Gastroesophageal sphincter (tissue), 3 donors: ENCODE data around the gene NEURL1.

ENCODE experiments used
- POLR2A ChIP-seq, 2 donors: fragments of 450-650 bp; IDR thresholded peaks; one replicate each; pipeline ENCODE4 v1.6.1; 2017; ENCODE audit warnings: antibody characterized with exemption in 2 of 2, mild to moderate bottlenecking in 2 of 2, moderate library complexity in 1 of 2
- POLR2AphosphoS5 ChIP-seq: sonication (generic); formaldehyde crosslinking; IDR thresholded peaks from one replicate; pipeline ENCODE4 v1.6.1; 2017; ENCODE audit warnings: antibody characterized with exemption
- TF ChIP-seq, protein P1 (sequence below), 4 experiments: fragments of 200-600 bp in 2 of 4; fragments of 450-650 bp in 2 of 4; sonication (generic) in 1 of 4; IDR thresholded peaks; one replicate each; pipeline ENCODE4 v1.5.1; 2017 to 2019; ENCODE audit warnings: antibody characterized with exemption in 4 of 4, mild to moderate bottlenecking in 2 of 4, moderate library complexity in 2 of 4

DNA sequence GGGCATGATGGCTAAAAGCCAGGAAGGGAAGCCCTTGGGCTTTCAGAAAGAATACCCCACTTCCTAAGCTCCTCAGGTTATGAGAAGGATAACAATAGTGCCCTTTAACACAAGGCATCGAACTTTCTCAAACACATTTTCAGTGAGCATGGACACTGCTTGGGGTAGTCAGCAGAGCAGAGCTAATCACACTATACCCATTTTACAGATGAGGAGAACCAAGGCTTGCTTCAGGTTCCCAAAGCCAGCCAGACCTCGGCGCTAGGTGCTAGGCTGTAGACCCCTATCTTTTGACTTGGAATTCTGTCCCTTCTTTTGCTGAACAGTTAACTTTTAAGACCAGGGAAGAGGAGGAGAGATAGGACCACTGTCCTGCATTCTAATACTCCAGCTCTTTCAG, 1.8 kb downstream of the NEURL1 start:
- TF ChIP-seq, protein P1, sequence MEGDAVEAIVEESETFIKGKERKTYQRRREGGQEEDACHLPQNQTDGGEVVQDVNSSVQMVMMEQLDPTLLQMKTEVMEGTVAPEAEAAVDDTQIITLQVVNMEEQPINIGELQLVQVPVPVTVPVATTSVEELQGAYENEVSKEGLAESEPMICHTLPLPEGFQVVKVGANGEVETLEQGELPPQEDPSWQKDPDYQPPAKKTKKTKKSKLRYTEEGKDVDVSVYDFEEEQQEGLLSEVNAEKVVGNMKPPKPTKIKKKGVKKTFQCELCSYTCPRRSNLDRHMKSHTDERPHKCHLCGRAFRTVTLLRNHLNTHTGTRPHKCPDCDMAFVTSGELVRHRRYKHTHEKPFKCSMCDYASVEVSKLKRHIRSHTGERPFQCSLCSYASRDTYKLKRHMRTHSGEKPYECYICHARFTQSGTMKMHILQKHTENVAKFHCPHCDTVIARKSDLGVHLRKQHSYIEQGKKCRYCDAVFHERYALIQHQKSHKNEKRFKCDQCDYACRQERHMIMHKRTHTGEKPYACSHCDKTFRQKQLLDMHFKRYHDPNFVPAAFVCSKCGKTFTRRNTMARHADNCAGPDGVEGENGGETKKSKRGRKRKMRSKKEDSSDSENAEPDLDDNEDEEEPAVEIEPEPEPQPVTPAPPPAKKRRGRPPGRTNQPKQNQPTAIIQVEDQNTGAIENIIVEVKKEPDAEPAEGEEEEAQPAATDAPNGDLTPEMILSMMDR (IDR thresholded peaks at IDR 0.05) = no peak
- no peak for TF ChIP-seq POLR2AphosphoS5
- no peak for TF ChIP-seq POLR2A (IDR thresholded peaks at IDR 0.05)
